Midbrain (tissue), 1 donor: Measurements from ENCODE around the gene RYK.
"Not testable (repeated sequence)": the region's sequence is repeated elsewhere in the genome, so short reads cannot be mapped to it uniquely, and the experiment has no call there.

Experiments used
- DNase-seq: peaks from one replicate; lab custom pipeline; 2025; lab: John Stamatoyannopoulos, UW

RYK gene

GRCh38 chr3:134216191-134216764 lies 34.4 kb downstream of the RYK start:
- DNase-seq = no peak

GRCh38 chr3:134214239-134214638 lies 36.4 kb downstream of the RYK start:
- DNase-seq = no peak

GRCh38 chr3:134212967-134213665 lies 37.5 kb downstream of the RYK start:
- DNase-seq = peak; percentile 83

GRCh38 chr3:134211797-134212196 lies 38.9 kb downstream of the RYK start:
- no peak for DNase-seq

- no peak for DNase-seq
These were observed 45.2 kb downstream of the RYK start for GRCh38 chr3:134205451-134205850.

GRCh38 chr3:134201201-134202130 lies 49.2 kb downstream of the RYK start:
- no peak for DNase-seq

GRCh38 chr3:134199880-134200279 lies 50.8 kb downstream of the RYK start:
- not testable (repeated sequence) for DNase-seq

- DNase-seq = no peak
These were observed 51.4 kb downstream of the RYK start for GRCh38 chr3:134199240-134199639.

GRCh38 chr3:134198414-134198813 lies 52.2 kb downstream of the RYK start:
- no peak for DNase-seq

GRCh38 chr3:134197681-134198261 lies 52.9 kb downstream of the RYK start:
- DNase-seq = peak; percentile 28

- no peak for DNase-seq
These were observed 56.4 kb downstream of the RYK start for GRCh38 chr3:134194247-134194646.

- DNase-seq = no peak
These were observed 60.4 kb downstream of the RYK start for GRCh38 chr3:134190250-134190649.

GRCh38 chr3:134189849-134190248 lies 60.8 kb downstream of the RYK start:
- no peak for DNase-seq

- no peak for DNase-seq
These were observed 64.3 kb downstream of the RYK start for GRCh38 chr3:134186391-134186790.

- no peak for DNase-seq
These were observed 69.9 kb downstream of the RYK start for GRCh38 chr3:134180761-134181160.

- DNase-seq = no peak
These were observed 71.2 kb downstream of the RYK start for GRCh38 chr3:134179508-134179907.

GRCh38 chr3:134163096-134163495 lies 87.6 kb downstream of the RYK start:
- DNase-seq = no peak

- no peak for DNase-seq
These were observed 88.6 kb downstream of the RYK start for GRCh38 chr3:134161898-134162615.

GRCh38 chr3:134155446-134155845 lies 95.2 kb downstream of the RYK start:
- DNase-seq = no peak

- DNase-seq = no peak
These were observed 96.9 kb downstream of the RYK start for GRCh38 chr3:134153761-134154160.

- DNase-seq = no peak
These were observed 100.2 kb downstream of the RYK start for GRCh38 chr3:134150476-134150875.

GRCh38 chr3:134149286-134149685 lies 101.4 kb downstream of the RYK start:
- no peak for DNase-seq
